OCI-LY1 (cell line): ENCODE measurements around the gene IER5.

Experiments used
- CTCF ChIP-seq: fragments of 200-600 bp; sonication (generic), shearing (Covaris generic); IDR thresholded peaks from 2 replicates; pipeline ENCODE4 v1.5.1; 2017; ENCODE audit warnings: mild to moderate bottlenecking, antibody characterized with exemption, low read length, moderate library complexity, mixed read lengths
- EZH2 ChIP-seq: fragments of 200-600 bp; sonication (generic), shearing (Covaris generic); IDR thresholded peaks from 2 replicates; pipeline ENCODE4 v1.8.0; 2017; ENCODE audit warnings: borderline replicate concordance, mixed run types, mild to moderate bottlenecking, antibody characterized with exemption, low read length, moderate library complexity, mixed read lengths

DNA sequence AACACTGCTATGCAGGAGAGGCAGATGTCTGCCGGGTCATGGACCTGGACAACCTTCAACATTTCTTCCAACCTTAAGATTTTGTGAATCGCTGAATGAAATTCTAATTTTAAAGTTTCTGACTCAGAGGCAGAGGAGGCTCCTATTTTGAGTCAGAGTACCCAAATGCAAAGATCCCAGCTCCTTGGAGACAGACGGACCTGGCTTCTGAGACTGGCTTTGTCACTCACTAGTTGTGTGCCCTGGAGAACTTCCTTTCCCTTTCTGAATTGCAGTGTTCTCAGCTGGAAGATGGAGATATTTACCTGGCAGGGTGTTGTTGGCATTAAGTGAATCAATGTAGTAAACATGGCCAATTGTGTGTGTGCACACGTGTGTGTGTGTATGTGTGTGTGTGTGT lies 51.9 kb downstream of the IER5 start:
- no peak for TF ChIP-seq CTCF
- no peak for TF ChIP-seq EZH2
